Midbrain (tissue), 1 donor: ENCODE results near the gene NBR1.
"Not testable (repeated sequence)": the region's sequence is repeated elsewhere in the genome, so short reads cannot be mapped to it uniquely, and the experiment has no call there.

ENCODE experiments used
- DNase-seq: peaks from one replicate; lab custom pipeline; 2025; lab: John Stamatoyannopoulos, UW

The NBR1 gene

DNA sequence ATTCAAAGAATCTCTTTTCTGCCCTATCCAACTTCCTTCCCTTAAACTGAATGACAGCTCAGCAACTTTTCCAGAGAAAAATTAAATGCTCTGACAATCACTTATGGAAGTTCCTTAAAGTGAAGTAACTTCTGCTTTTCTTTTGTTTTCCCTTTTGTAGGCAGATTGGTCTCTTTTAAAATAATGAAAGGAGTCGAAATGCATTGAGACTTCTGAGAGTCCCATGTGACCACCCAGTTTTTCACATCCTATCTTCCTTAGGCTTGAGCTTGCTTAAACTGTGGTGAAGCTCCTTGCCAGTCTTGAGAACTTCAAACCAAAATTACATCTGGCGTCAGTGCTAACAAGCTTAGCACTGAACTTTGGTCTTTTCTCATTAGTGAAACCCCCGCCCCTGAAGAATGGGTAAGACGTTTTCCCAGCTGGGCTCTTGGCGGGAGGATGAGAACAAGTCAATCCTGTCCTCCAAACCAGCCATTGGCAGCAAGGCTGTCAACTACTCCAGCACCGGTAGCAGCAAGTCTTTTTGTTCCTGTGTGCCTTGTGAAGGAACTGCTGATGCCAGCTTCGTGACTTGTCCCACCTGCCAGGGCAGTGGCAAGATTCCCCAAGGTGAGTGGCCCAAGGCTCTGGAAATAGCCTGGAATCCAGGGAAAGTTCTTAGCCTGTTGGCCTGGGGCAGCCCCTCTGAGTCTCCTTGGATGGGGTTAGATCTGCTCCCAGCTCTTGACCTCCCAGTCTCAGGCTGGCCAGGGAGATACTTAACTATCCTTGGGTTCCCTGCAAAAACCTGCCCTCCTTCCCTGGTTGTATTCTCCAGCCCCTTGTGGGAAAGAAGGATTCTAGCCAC is 41.9 kb downstream of the NBR1 start:
- no peak for DNase-seq

DNA sequence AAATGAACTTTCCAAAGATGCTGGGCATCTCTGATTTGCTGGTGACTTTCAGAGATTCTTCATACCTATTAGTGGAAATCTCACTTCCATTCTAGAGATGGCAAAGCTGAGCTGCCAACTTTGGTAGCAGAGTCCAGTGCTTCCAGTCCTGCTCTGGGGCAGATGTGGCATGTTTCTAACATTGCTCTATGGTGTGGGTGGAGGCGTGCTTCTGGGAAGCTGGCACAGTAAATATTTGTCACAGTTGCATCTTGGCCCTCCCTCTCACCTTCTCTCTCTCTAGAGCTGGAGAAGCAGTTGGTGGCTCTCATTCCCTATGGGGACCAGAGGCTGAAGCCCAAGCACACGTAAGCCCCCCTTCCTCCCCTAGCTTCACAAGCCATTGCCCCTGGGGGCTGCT is 42.5 kb downstream of the NBR1 start:
- no peak for DNase-seq

DNA sequence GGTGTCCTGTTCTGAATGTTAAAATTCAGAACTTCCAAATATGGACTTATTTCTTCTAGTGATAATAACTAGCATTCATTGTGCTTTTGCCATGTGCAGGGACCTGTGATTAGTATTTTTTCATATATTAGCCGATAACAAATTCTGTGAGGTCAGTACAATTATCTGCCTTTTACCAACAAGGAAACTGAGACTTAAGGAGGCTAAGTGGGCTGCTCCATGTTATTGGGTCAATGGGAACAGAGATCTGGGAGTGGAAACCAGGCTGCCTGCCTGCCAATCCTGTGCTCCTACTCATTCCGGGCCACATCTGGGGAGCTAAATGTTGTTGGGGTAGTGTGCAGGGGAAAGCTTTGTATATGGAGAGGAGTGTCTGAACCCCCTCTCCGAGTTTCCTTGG is 44.3 kb downstream of the NBR1 start:
- no peak for DNase-seq

DNA sequence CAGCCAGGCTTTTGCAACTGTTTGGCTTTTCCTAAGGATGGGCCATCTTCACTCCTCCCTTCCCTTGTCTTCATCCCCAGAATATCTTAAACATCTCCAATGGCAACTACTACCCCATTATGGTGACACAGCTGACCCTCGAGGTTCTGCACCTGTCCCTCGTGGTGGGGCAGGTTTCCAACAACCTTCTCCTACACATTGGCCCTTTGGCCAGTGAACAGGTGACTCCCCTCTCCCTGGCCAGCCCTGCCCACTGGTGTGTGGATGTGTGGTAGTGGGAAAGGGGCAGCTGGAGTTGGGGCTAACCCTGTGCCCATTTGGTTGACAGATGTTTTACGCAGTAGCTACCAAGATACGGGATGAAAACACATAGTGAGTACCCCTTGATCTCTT is 45.4 kb downstream of the NBR1 start:
- DNase-seq, result no peak

DNA sequence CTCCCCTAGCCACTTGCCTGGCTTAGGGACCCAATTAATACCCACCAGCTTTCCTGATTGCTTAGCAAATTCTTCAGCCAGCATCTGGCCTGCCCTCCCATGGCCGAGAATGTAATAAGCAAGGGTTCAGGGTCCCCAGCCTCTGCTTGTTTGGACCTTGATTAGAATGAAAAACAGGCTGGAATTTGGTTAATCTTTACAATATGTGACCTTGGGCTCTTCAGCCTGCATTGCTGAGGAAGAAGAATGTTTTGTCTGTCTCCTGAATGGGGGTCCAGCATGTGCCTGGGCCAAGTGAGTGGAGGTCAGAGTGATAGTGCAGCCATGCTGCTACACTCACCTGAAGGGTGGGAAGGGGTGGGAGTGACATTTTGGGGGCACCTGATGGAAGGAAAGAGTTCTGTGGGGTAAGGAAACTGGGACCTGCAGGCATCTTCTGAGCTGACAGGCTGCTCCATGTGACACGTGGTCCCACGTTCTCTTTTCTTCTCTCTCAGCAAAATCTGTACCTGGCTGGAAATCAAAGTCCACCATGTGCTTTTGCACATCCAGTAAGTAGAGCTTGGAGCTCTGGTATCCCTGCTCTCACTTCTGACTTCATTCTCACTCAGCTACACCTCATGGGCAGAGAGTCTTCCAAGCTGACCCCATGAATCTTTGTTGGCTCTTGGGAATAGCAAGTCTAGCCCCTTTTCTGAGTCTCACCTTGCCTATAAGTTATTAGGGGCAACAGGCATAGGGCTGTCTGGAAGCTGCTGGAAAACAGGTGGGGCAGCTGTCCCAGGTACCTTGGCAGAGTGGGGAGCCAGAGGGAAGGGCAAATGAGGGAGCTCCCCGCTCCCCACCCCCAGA is 46.0 kb downstream of the NBR1 start:
- no peak for DNase-seq

DNA sequence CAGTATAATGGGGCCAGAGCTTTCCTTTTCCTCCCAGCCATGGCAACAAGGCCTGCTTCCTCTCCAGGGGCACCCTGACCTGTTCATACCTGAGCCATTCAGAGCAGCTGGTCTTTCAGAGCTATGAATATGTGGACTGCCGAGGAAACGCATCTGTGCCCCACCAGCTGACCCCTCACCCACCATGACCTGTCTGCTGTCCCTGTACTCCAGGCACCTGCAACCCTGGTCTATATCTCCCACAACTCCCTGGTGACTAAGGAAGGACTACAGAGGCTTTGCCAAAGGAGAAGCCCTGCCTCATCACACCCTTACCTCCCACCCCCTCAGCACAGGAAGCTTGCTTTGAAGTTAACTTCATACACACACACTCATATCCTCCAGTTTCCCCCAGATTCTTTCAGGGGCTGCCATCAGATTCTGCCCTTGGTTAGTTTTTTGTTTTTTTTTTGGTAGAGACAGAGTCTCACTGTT is 46.6 kb downstream of the NBR1 start:
- DNase-seq, result no peak

DNA sequence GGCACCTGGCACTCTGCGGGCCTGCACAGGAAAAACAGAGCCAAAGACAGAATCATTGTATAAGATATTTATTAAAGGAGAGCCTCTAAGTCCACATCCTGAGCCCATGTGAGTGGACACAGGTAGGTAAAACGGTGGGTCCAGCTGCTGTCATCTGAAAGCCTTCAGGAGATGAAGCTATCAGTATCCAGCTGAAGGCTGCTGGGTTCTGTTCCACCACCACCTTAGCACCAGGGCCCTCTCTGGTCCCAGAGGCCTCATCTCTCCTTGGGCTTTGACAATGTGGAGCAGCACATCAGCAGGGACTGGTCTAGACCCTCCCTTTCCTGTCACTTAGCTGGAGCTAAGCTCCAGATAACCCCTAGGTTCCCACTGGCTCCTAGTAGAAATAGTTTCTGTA is 48.0 kb downstream of the NBR1 start:
- no peak for DNase-seq

DNA sequence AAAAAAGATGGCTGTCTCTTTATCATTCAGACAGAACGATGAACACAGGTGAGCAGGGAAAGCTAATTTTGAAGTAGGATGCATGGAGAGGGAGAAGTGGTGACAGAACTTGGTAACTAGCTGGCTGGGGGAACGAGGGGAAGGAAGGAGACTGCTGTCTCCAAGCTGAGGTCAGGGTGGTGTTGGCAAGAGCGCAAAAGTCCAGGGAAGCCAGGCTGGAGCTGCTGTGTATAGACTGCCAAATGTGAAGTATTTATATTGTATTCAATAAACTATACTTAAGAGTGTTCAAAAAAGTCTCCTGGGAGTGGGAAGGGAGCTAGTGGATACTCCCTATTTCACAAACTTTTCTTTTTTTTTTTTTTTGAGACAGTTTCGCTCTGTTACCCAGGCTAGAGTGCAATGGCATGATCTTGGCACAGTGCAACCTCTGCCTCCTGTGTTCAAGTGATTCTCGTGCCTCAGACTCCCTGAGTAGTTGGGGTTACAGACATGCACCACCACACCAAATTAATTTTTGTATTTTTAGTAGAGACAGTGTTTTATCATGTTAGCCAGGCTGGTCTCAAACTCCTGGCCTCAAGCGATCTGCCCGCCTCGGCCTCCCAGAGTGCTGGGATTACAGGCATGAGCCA is 48.8 kb downstream of the NBR1 start:
- no peak for DNase-seq

DNA sequence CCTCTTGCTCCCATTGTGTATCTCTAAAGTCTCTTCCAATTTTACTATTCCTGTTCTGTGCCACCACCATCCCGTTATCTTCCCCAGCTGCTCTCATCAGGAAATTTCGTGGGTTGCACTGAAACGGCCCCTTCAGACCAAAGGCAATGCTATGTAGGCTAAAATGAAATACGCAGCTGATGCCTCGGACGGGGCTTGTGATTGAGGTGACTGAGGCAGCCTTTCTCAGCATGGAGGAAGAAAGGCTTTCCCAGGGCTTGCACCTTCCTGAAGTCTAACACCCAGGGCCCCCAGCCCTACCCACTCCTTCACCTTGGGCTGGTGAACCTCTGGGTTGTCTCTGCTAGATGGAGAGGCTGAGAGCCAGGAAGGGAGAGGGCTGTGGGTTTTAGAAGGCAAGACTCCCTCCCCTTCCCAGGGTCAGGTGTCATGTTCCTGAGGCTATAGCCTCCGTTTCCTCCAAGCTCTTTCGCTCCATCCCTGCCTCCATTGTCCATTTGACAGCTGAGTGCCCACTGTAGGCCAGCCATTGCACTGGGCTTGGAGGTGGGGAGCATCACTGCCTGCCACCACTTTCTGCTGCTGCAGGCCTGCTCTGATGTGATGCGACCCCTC is 49.6 kb downstream of the NBR1 start:
- no peak for DNase-seq

DNA sequence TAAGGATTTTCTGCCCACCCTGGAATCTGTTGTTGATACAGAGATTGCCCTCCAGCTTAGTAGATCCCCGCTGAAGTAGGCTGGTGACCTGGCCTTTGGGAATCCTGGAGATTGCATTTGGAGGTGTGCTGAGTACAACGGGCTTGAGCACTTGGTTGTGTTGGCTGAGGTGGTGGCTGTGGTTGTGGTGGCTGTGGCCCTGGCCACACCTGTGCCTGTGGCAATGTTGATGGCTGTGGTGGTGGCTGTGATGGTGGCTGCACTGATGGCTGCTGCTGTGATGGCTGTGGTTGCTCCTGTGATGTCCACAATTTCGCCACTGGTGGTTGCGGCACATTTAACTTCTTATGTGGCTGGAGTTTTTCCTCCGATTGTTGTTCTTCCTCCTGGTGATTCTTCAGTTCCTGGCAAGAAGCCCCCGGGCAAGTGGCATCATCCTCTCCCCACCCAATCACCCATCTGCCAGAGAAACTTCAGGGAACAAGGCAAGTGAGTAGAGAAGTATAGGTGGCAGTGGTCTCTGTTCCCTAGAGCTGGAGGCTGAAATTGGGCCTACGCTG is 53.2 kb downstream of the NBR1 start:
- DNase-seq, result no peak

DNA sequence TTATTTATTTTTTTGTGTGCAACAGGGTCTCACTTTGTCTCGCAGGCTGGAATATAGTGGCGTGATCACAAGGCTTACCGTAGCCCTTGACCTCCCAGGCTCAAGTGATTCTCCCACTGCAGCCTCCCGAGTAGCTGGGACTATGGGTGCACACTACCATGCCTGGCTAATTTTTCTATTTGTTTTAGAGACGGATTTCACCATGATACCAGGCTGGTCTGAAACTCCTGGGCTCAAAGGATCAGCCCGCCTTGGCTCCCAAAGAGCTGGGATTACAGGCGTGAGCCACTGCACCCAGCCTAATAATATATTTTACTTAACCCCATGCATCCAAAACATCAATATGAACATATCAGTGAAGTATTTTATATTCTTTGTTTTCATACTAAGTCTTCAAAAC is 55.4 kb downstream of the NBR1 start:
- DNase-seq, result no peak

DNA sequence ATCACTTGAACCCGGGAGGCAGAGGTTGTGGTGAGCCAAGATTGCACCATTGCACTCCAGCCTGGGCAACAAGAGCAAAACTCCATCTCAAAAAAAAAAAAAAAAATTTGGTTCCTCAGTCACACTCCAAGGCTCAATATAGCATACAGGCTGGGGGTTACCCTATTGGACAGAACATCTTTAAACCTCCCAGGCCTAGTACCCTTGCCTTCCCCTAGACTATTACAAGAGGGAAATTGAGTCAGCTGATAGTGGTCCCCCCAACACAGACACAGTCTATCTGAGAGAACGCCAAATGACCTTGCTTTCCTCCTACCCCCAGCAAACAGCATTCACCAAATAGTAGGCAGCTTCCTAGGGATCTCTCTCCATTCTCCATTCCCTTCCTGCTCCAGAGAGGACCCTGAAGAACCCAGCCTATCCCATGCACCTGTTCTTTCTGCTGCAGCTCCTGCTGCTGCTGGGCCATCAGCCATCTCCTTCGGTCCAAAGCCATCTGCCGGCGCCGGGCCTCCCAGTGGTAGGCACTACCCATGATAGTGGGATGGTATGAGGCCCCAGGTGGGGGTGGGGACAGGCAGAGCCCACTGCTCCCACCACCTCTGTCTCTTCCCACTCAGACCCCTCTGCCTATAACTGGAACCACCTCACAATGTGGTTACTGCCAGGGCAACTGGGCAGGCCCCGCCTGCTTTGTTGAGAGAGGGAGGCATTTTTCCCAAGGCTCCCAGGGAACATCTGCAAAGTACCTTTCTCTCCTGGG is 57.2 kb downstream of the NBR1 start, which contains the start of gene CCDC200:
Gene CCDC200 (minus strand): TSS at position 604 of the 763 bp plus-strand sequence. CDS start 69 bp downstream, at position 535.
- DNase-seq, result not testable (repeated sequence)

DNA sequence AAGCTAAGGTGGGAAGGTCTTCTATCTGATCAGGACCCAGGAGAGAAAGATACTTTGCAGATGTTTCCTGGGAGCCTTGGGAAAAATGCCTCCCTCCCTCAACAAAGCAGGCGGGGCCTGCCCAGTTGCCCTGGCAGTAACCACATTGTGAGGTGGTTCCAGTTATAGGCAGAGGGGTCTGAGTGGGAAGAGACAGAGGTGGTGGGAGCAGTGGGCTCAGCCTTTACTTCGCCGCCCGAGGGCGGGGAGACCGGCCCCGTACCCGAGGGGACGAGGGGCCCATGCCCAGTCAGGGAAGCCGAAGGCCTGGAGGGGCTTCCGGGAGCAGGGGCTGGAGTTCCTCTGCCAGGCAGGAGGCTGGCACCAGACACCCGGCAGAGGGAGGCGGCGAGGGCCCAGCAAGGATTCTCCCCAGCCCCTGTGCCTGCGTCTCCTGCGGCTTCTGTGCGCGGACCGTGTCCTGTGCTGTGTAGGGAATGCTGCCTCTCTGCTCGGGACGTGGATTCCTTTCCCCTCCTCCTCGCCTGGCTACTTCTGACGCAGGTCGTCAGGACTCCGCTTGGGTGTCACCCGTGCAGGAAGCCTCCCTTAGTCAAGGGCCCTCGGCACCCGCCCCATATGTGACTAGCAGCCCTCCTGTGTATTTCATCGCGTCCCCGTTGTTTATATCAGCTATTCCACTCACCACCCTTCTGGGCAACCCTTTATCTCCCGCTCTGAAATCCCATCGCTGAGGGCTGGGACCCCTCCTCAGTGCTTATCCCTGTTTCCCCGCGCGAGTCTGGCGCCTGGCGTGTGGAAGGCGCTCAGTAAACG is 60.4 kb downstream of the NBR1 start:
- DNase-seq, result not testable (repeated sequence)

DNA sequence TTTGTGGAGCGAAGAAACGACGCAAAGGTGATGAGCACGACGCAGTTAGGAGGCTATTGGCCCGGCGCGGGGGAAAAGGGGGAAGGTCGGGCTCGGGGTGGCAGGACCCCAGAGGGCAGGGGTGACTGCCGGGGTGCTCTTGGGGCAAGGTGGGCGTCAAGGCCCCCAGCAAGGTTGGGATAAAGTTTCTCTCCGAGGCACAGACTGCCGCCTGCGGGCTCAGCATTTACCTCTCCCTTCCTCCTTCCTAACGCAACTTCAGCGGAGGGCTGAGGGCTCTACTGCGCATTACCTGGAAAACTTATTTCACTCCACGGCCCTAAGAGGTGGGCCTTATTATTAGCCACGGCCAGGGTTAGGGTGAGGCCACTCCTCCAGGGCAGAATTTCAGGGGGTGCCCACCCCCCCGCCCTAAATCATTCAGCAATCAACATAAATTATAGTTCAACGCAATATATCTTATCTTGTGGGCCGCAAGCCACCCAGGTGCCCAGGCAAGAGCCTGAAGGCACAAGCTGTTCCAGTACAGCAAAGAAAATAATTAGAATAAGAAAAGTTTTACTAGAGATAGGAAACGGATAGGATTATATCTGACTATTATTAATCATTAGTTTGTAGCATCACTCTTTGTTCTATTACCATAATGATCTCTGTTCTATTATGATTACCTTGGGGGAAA is 61.1 kb downstream of the NBR1 start:
- not testable (repeated sequence) for DNase-seq

DNA sequence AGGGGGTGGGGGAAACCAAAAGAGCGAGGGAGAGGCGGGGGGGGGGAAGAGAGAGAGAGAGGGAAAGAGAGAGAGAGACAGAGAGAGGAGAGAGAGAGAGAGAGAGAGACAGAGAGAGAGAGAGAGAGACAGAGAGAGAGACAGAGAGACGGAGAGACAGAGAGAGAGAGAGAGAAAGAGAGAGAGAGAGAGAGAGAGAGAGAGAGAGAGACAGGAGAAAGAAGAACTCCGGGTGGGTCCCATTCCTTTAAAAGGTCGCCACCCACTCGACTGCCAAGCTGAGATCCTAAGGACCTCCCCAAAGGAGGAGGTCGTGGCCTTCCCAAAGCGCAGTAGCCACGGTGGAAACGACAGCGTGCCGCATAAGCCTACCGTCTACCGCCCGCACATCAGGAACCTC is 62.2 kb downstream of the NBR1 start:
- not testable (repeated sequence) for DNase-seq

DNA sequence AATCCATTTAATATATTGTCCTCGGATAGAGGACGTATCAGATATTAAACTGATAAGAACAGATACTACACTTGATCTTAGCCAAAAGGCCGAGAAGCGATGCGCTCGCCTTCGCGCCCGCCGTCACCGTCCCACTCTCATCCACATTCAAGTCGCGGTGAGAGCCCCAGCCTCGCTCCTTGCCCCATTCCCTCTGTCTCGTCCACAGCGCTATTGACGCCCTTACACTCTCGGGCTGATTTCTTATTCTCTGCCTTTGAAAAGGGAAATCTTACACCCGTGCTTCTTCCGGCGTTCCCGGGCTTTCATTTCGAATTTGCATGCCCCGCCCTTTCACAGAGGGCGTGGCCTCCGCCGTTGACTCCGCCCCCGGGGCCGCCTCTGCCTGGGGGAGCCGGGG is 62.9 kb downstream of the NBR1 start, which contains the start of gene RNU2-1:
Gene RNU2-1 (minus strand): TSS at position 101 of the 400 bp plus-strand sequence.
- not testable (repeated sequence) for DNase-seq

DNA sequence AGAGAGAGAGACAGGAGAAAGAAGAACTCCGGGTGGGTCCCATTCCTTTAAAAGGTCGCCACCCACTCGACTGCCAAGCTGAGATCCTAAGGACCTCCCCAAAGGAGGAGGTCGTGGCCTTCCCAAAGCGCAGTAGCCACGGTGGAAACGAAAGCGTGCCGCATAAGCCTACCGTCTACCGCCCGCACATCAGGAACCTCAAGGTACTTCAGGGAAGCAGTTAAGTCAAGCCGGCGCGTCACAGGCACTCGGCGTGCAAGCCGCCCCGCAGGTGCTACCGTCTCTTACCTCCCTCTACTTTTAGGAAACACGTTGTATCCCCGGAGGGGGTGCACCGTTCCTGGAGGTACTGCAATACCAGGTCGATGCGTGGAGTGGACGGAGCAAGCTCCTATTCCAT is 68.6 kb downstream of the NBR1 start:
- DNase-seq, result not testable (repeated sequence)

DNA sequence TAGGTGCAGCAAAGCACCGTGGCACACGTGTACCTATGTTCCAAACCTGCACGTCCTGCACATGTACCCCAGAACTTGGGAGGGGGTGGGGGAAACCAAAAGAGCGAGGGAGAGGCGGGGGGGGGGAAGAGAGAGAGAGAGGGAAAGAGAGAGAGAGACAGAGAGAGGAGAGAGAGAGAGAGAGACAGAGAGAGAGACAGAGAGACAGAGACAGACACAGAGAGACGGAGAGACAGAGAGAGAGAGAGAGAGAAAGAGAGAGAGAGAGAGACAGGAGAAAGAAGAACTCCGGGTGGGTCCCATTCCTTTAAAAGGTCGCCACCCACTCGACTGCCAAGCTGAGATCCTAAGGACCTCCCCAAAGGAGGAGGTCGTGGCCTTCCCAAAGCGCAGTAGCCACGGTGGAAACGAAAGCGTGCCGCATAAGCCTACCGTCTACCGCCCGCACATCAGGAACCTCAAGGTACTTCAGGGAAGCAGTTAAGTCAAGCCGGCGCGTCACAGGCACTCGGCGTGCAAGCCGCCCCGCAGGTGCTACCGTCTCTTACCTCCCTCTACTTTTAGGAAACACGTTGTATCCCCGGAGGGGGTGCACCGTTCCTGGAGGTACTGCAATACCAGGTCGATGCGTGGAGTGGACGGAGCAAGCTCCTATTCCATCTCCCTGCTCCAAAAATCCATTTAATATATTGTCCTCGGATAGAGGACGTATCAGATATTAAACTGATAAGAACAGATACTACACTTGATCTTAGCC is 69.8 kb downstream of the NBR1 start:
- DNase-seq, result not testable (repeated sequence)
